Glomerular visceral epithelial cell (primary cell): ENCODE data around the gene SSUH2.
"Not testable (repeated sequence)": the region's sequence is repeated elsewhere in the genome, so short reads cannot be mapped to it uniquely, and the experiment has no call there.

ENCODE experiments used
- DNase-seq: peaks from one replicate; pipeline ENCODE4 v3.0.0-alpha.2; 2016; ENCODE audit errors: extremely low spot score

Gene SSUH2

DNA sequence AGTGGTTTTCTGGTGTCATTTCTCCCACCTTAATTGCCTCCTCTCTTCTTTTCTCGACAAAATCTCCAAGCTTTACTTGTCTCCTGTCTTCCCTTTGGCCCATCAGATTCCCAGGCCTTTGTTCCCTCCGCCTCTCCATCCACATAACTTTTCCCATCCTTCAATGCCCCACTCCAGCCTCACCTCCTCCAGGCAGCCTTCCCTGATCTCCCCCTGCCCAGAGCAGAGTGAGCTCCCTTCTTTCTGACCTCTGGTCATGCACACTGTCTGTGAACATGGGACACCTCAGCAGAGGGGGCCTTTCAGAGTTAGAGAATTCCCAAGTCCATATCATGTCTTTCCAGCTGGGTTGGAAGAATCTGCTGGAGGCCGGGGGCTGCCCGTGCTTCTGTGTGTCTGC is 14.6 kb upstream of the SSUH2 start:
- no peak for DNase-seq

DNA sequence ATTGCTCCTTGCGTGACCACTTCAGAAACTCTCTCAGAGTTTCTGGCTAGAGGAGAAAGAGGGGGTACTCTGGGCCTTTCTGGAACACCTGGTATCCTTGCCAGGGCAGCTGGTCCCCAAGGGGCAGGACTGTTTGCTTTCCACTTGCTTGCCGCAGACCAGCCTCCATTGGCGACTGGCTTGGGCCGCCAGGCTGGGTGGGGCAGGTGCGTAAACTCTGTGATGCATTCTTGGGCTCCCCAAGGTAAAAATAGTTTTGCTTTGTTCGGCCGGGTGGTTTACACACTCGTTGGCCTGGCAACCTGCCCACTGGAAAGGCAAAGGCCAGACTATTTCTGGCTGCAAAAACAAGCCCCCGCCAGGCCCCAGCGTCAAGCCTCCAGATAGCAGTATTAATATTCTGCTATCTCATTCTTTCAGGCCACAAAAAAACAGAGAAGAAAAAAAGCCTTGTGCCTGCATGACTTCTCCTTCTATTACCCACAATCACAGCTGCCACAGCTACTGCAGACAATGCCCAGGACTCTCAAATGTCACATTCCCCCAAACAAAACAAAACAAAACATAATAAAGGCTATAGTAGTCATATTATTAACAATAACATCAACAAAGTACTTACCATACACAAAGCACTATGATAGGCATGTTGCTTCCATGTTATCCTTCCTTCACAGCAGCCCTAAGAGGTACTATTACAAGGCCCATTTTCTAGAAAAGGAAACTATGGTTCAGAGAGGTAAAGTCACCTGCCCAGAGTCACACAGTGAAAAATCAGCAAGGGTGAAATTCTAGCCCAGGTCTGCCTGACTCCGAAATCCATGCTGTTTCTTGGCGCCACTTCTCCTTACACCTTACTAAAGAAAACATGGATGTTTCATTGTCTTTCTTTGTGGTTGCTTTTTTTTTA is 14.0 kb upstream of the SSUH2 start:
- DNase-seq, result peak; percentile 62

DNA sequence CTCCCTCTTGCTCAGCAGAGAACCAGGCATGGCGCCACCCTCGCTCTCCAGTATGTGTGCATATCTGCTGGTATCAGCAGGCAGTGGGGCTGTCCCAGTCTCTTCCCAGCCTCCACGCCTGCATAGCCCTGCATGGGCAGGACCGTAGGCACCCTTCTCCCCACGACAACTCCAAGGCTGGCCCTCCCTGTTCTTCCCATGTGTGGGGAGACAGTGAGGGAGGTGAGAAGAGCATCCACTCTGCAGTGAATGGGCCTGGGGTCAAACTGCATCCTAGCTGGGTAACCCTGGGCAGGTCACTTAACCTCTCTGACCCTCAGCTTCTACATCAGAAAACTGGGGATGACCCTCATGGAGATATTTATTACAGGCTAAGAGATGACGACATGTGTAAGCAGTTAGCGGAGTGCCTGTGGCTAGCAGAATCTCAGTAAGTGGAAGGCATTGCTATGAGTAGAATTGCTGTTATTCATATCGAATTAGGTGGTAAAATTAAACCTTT is 13.3 kb upstream of the SSUH2 start:
- no peak for DNase-seq

DNA sequence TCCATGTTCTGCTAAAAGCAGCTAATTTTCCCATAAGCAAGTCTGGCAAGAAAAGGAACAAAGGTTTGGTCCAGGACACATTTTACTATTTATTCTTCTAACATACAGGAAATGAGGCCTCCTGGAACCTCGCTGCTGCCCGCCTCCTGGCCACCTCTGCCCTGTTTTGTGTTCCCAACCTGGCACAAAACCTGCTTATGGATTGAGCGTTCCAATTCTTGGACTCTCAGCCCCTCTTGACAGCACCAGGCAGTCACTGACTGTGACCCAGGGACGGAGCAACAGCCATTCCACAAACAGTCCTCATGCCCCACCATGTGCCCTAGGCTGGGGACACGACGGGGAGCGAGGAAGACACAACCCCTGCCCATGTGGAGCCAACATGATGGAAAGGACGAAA is 11.6 kb upstream of the SSUH2 start:
- DNase-seq, result no peak

DNA sequence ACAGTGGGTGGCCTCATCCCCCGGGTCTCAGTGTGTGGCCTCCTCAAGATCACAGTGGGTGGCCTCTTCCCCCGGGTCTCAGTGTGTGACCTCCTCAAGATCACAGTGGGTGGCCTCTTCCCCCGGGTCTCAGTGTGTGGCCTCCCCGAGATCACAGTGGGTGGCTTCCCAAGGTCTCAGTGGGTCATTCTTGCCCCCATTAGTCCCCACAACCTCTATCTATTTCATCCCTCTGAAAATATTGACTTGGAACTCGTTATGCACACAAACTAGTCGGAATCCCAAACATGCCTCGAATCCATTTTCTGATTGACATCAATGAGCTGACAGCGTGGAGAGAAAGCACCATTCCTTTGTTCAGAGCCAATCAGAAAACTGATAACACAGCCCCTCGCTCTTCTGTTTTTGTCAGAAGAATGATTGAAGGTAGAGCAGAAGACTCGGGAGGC is 10.8 kb upstream of the SSUH2 start:
- no peak for DNase-seq

DNA sequence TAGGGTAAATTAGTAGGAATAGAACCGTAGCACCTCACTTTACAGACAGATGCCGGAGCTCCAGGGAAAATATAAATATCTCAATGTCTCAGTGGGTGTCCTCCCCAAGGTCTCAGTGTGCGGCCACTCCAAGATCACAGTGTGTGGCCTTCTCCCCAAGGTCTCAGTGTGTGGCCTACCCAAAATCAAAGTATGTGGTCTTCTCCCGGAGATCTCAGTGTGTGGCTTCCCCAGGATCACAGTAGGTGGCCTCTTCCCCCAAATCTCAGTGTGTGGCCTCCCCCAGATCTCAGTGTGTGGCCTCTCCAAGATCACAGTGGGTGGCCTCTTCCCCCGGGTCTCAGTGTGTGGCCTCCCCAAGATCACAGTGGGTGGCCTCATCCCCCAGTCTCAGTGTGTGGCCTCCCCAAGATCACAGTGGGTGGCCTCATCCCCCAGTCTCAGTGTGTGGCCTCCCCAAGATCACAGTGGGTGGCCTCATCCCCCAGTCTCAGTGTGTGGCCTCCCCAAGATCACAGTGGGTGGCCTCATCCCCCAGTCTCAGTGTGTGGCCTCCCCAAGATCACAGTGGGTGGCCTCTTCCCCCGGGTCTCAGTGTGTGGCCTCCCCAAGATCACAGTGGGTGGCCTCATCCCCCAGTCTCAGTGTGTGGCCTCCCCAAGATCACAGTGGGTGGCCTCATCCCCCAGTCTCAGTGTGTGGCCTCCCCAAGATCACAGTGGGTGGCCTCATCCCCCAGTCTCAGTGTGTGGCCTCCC is 10.2 kb upstream of the SSUH2 start:
- not testable (repeated sequence) for DNase-seq

DNA sequence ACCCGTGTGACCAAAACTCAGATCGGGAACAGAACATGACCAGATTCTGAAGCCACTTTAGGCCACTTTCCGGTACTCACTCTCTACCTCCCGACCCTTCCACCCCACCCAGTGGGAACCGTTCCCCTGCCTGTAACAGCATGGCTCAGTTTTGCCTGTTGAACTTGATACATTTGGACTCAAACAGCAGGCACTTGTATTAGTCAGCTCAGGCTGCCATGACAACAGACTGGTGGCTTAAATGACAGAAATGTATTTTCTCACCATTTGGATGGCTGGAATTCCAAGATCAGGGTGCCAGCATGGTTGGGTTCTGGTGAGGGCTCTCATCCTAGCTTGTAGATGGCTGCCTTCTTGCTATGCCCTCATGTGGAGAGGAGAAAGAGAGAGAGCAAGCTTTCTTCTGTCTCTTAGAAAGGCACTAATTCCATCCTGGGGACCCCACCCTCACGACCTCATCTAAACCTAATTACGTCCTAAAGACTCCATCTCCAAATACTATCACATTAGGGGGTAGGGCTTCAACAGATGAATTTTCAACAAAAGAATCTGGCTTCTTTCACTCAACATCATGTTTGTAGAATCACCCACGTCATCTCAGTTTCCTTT is 9.3 kb upstream of the SSUH2 start:
- no peak for DNase-seq

DNA sequence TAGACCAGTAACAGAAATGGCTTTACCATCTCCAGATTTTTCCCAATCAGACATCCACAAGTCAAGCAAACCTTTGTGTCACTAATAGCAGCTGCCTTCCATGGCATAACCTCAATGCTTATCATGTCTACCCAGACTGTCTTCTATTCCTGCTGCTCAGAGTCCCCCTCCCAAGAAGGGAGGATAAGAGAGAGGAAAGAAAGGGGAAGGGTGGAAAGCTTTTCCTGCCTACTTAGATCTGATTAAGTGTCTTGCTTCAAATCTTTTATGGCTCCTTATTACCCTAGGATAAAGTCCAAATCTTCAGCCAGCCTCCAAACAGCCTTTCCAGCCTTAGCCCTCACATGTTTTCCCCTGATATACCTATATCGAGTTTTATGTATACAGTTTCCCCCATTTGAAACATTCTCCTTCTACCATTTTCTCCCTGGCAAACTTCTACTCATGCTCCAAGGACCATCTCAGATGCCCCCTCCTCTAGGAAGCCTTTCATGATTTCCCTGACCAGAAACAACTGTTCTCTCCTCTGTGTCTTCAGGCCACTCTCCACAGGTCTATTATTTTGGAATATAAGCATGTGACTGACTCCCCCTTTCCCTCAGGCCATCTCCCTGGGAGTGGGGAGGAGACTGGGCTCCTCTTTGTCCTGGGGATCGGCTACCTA is 7.9 kb upstream of the SSUH2 start:
- no peak for DNase-seq

DNA sequence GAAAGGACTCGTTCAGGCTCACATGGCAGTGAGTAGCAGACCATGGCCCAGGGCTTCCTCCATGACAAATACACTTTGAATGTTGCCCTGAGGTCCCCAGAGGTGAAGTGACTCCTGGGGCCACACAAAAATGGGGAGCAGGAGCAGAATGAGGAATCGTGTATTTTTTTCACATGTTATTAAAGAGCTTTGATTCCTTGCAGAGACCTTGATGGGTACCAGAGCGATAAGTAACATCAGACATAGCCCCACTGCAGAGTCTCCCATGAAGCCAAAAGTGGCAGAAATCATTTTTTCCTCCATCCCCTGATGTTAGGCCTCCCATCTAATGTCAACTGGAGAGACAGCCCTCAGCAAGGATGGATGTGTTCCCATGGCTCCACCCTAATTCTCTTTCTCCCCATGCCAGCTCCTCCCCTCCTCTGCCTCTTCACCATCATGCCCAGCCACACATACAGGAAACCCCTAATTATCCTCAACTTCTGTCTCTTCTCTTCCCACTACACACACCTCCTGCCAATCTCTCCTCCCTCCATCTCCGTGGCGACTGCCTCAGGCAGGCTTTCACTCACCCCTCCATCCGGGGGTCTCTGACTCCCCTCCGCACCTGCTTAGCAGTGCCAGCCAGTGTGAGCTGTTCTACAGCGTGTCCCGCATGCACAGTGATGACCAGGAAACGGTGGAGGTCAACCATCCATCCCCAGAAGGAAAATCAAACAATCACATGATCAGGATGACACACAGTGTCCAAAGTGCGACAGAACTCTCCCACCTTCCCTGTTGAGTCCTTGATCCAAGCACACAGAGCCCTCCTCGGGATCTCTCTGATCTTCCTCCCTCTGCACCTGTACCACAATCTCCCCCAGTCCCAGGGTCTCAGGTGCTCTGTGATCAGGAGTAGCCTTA is 7.1 kb upstream of the SSUH2 start:
- DNase-seq, result no peak

DNA sequence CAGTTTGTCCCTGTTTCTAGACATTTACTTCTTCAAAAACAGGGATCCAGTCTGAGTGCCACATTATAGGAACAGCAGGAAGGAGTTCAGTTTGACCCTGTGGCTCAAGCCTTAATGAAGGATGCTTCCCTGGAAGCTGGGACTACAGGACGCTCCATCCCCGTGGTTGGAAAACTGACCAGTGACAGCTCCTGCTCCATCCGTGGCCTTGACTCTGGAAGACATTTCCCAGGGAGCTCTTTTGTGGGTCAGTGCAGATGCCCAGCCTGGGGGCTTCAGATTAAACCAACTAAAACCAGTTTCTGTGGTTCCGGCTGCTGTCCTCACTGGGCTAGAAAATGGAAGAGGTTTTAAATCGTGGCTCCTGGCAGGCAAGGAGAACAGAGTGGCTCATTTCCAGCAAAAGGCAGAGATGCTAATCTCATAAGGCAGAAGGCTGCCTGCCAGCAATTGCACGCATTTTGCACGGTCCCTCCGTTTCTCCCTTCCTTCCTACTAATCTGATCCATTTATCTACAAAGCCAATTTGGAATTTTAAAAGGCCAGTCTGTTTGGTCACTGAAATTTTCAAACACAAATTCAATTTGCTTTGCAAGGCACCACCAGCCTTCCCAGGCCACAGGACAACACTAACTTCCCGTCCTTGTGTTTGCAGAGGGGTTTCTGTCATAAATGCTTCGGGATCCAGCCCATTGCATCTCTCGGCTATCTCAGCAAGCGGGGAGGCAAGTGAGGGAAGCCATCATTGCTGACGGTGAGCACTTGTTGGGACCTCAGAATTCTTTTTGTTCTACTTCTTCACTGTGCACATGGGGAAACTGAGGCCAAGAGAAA is 6.2 kb upstream of the SSUH2 start:
- no peak for DNase-seq

DNA sequence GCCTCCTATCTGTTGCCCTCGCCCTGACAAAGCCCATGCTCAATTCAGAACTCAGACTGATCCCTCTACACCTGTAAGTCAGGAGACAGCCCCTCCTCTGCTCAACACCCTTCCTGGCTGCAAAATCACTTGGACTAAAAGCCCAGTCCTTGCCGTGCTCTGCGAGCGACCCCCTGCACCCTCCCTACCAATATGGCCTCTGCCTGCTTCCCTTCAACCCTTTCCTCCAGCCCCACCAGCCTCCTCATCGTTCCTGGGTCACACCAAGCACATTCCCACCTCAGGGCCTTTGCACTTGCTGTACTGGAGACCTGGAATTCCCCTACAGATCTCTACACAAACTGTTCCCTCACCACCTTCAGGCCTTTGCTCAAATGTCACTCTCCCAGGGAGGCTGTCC is 5.2 kb upstream of the SSUH2 start:
- no peak for DNase-seq

DNA sequence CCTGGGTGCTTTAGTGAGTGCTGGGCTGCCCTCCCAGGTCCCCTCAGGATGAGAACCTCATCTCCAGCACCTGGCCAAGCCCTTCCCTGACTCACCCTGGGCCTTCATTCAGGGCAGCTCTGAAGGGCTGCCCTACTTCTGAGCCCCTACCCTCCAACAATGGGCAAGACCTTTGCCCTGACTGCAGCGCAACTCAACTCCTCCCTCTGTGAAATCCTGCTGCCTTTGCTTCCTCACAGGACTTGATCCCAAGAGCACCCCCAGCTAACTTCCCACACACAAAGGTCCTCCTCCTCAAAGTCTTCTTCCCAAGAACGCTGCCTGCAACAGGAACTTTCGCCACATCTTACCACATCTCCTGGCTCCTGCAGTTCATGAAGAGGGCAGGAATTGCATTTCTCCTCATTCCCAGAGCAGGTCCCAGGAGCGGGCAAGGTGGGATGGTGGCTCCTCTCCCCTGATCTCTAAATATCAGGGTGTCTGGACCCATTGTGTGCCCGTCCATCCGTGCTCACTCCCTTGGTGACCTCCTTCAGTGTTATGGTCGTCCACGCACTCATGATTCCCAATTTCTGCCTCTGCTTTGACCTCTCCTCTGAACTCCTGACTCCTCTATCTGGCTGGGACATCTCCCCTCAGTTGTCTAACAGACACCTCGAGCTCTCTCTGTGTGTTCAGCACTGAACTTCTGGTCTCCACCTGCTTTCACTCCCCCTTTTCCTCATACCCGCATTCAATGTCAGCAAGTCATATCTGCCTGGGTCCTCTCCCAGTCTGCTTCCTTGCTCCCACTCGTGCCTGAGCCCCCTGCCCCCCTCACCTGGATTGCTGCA is 4.5 kb upstream of the SSUH2 start:
- no peak for DNase-seq

DNA sequence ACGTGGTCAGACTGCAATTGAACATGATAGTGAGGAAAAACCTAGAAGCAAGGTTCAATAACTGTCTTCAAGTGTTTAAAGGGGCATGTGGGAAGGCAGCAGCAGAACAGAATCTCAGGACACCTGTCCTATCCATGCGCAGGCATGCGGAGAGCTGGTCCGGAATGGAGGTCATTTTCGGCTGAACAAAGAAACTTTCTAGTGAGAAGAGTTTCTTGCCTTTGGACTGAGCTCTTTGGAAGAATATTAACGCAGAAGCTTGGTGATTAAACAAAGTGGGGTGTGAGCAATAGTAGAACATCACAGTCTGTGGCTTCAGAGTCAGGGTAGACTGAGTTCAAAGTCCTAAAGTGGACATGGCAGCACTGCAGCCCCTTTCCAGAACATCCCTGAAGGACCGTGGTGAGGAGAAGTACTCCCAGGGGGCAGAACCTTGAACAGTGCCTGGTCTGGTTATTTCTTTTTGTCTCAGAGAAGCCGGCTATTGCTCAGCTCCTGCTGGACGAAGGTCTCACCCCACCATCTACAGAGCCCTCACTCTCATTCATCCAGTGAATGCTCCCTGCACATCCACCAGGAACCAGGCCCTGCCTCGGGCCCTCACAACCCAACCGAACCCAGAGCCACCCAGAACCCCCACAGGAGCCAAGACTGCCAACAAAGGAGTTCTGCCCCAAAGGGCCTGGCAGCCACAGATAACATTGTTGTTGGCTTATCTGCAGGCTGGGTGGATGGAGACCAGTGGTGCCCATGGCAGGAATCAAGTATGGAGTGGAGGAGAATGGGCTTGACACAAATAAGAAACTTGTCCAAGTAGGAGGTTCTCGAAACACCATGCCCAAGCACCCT is 2.8 kb upstream of the SSUH2 start:
- no peak for DNase-seq

DNA sequence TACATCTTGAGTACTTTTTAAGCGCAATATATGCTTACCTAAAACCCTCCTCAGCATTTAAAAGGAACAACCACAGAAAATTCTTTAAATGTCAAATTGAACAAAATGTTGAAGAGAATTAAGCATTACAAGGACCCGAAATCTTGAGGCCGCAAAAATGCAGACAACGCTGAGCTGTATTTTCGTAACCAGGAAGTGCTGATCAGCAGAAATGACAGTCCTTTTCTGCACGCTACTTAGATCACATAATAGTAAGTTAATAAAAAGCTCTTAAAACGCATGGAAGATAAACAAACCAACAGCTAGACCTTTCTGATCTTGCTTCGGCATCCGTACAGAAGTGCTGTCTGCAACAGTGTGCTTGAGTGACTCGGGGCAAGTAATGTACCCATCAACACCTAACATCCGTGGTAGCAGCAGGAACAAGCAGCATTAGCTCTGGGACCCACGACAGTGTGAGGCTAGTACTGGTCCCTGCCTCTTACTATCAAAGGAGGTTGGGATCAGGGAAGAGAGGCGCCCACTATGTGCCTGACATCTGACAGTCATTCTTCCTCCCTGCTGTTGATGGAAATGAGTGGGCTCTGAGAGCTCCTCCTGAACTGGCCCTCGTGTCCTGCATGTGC is 1.8 kb upstream of the SSUH2 start:
- DNase-seq, result no peak

DNA sequence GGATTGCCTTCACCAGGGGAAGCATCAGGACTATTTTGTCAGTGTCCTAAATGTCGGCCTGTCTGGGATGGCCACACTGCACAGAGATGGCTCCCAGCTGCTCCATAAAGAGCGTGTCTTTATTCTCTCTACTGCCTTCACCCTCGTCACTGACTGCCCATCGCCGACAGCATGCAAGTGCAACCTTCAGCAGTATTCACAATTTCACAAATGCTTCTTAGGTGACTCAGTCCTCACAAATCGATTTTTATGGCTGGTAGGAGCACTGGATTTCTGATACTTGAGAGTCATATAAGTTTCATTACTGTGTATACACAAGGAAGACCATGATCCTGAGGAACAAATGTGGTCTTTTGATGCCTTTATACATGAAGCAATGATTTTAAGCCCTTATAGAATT is 1.1 kb upstream of the SSUH2 start:
- DNase-seq, result no peak

DNA sequence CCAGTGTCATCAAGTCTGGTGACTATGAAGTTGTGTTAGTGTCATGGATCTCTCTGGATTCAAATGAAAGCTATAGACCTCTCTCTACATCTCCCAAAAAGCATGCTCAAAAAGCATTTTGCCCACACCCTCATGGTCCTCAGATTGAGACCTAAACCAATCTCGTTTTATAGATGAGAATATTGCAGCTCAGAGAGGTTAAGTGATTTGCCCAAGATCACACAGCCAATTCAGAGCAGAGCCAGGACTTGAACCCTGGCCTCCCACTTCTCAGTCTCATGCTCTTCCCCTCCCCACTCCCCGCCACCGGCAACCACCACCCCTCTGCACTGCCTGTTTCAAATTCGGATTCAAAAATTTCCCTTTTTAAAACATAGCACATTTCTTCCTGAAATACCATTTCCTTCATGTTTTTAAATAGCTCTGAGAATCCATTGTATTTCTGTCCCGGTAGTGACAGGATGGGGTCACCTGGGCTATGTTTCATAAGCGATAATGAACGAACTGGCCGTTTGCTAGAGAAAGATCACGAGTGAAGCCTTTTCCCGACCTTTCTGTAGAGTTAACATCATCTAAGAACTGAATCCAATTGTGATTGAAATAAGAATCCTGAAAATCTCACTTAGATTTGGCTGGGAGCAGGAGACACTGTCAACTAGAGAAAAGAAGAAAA is 769 bp downstream of the SSUH2 start:
- no peak for DNase-seq

DNA sequence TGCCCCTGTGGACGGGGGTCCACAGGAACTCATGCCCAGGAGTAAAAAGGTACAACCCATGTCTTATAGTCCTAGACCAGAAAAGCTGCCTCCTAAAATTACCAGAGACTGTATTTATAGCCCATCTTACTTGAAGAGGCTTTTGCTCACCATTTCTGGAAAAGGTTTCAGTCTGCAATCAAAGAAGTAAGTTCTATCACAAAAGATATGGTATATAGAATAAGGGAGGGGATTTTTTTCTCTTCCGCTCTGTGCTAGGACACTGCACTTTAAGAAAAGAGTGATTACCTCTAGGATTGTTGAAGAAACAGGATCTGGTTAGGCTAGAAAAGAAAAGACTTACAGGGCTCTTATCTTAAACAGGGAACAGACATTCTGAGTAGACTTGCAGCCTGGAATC is 2.6 kb downstream of the SSUH2 start:
- no peak for DNase-seq
